Type B pancreatic cell (in vitro differentiated cells): ENCODE data around the gene AP2A1. TPM values are rescaled to one million over a fixed set of nuclear protein-coding genes. Genes with fewer than 3 reads are reported as not detected.

Experiments used
- DNase-seq: peaks from one replicate; pipeline ENCODE4 v3.0.0; 2021; ENCODE audit warnings: mixed read lengths; ENCODE audit not compliant: unreplicated experiment; ENCODE audit errors: extremely low spot score
- H3K27ac Mint-ChIP-seq: 2 replicates; pipeline ENCODE4 v1.8.0; 2021; ENCODE audit warnings: mild to moderate bottlenecking, mixed read lengths
- H3K27me3 Mint-ChIP-seq: 2 replicates; pipeline ENCODE4 v1.8.0; 2021; ENCODE audit warnings: mixed read lengths
- H3K36me3 Mint-ChIP-seq: 2 replicates; pipeline ENCODE4 v1.8.0; 2021; ENCODE audit warnings: mixed read lengths
- H3K4me1 Mint-ChIP-seq: one replicate; pipeline ENCODE4 v1.8.0; 2021; ENCODE audit warnings: mixed read lengths; ENCODE audit not compliant: unreplicated experiment
- H3K4me3 Mint-ChIP-seq: 2 replicates; pipeline ENCODE4 v1.8.0; 2021; ENCODE audit warnings: mild to moderate bottlenecking, mixed read lengths
- H3K9me3 Mint-ChIP-seq: 2 replicates; pipeline ENCODE4 v1.8.0; 2021; ENCODE audit warnings: mixed read lengths
- CTCF ChIP-seq: fragments of 200-600 bp; sonication (generic); conservative IDR thresholded peaks from 2 replicates; pipeline ENCODE4 v1.5.0; 2021; ENCODE audit warnings: antibody characterized with exemption, mild to moderate bottlenecking
- total RNA-seq: library from RNA; stranded (reverse); gene quantifications from 2 replicates; pipeline ENCODE4 v1.2.1, GENCODE V29; 2021; ENCODE audit warnings: low replicate concordance

The AP2A1 gene
- total RNA-seq, 1 donor from 2014 or later = 82.9 TPM

- Mint-ChIP-seq H3K27me3 (no peaks in the 10 kb centered on the region), H3K27ac (no peak overlapping the region), H3K4me3 (no peak overlapping the region), H3K36me3 (peaks cover 3% of the 10 kb centered on the region), H3K4me1 (peaks cover 5% of the 10 kb centered on the region), H3K9me3 (no peaks in the 10 kb centered on the region)
- DNase-seq = no peak
- TF ChIP-seq CTCF = no peak
Observed at GRCh38 chr19:49830766-49831165, 64.0 kb downstream of the AP2A1 start.

- H3K36me3 Mint-ChIP-seq = peaks cover 1% of the 10 kb centered on the region
- H3K4me3 Mint-ChIP-seq = no peak overlapping the region
- H3K4me1 Mint-ChIP-seq = peaks cover 2% of the 10 kb centered on the region
- no peaks in the 10 kb centered on the region for H3K9me3 Mint-ChIP-seq
- DNase-seq = no peak
- no peak for TF ChIP-seq CTCF
- H3K27me3 Mint-ChIP-seq = no peaks in the 10 kb centered on the region
- H3K27ac Mint-ChIP-seq = no peak overlapping the region
Observed at GRCh38 chr19:49831592-49831991, 64.8 kb downstream of the AP2A1 start.

GRCh38 chr19:49832556-49832955 is 65.8 kb downstream of the AP2A1 start:
- peaks cover 4% of the 10 kb centered on the region for H3K4me1 Mint-ChIP-seq
- no peak for DNase-seq
- no peaks in the 10 kb centered on the region for H3K27me3 Mint-ChIP-seq
- peaks cover 6% of the 10 kb centered on the region for H3K36me3 Mint-ChIP-seq
- no peaks in the 10 kb centered on the region for H3K9me3 Mint-ChIP-seq
- H3K27ac Mint-ChIP-seq = no peak overlapping the region
- no peak overlapping the region for H3K4me3 Mint-ChIP-seq
- TF ChIP-seq CTCF = no peak

- H3K27ac Mint-ChIP-seq = no peak overlapping the region
- H3K27me3 Mint-ChIP-seq = no peaks in the 10 kb centered on the region
- no peak overlapping the region for H3K4me3 Mint-ChIP-seq
- peaks cover 16% of the 10 kb centered on the region for H3K36me3 Mint-ChIP-seq
- H3K9me3 Mint-ChIP-seq = no peaks in the 10 kb centered on the region
- DNase-seq = no peak
- no peak for TF ChIP-seq CTCF
- H3K4me1 Mint-ChIP-seq = peaks cover 4% of the 10 kb centered on the region
Observed at GRCh38 chr19:49833599-49833998, 66.8 kb downstream of the AP2A1 start.

GRCh38 chr19:49835562-49835961 is 68.8 kb downstream of the AP2A1 start:
- Mint-ChIP-seq H3K36me3 (peaks cover 27% of the 10 kb centered on the region), H3K4me1 (peaks cover 4% of the 10 kb centered on the region), H3K27me3 (no peaks in the 10 kb centered on the region), H3K9me3 (no peaks in the 10 kb centered on the region), H3K27ac (no peak overlapping the region), H3K4me3 (no peak overlapping the region)
- TF ChIP-seq CTCF = no peak
- DNase-seq = no peak
